SH-SY5Y (cell line): ENCODE results near the gene CRCP.

ENCODE experiments used
- GATA2 ChIP-seq: IDR thresholded peaks from 2 replicates; pipeline ENCODE4 v1.6.1; 2011; ENCODE audit warnings: mild to moderate bottlenecking, low read depth, low read length
- GATA3 ChIP-seq: IDR thresholded peaks from 2 replicates; pipeline ENCODE4 v1.6.1; 2011; ENCODE audit warnings: low read depth, mild to moderate bottlenecking, low read length, moderate library complexity

CRCP gene

GRCh38 chr7:66143876-66144332 lies 29.3 kb downstream of the CRCP start:
- no peak for TF ChIP-seq GATA2

GRCh38 chr7:66145400-66146104 lies 30.9 kb downstream of the CRCP start:
- TF ChIP-seq GATA2 = no peak
- no peak for TF ChIP-seq GATA3

GRCh38 chr7:66146701-66147100 lies 32.1 kb downstream of the CRCP start:
- TF ChIP-seq GATA3 (no peak; the same call in 1 of the 2 replicates), GATA2 (no peak)

GRCh38 chr7:66150471-66150870 lies 35.8 kb downstream of the CRCP start:
- no peak for TF ChIP-seq GATA2
- no peak for TF ChIP-seq GATA3

GRCh38 chr7:66152371-66153191 lies 37.9 kb downstream of the CRCP start:
- no peak for TF ChIP-seq GATA3
- no peak for TF ChIP-seq GATA2

GRCh38 chr7:66153691-66154090 lies 39.0 kb downstream of the CRCP start:
- no peak for TF ChIP-seq GATA2
- no peak for TF ChIP-seq GATA3

GRCh38 chr7:66157060-66157459 lies 42.4 kb downstream of the CRCP start:
- TF ChIP-seq GATA3 (no peak), GATA2 (no peak)

- TF ChIP-seq GATA2 (no peak), GATA3 (no peak)
Observed at GRCh38 chr7:66162622-66163021, 48.0 kb downstream of the CRCP start.

GRCh38 chr7:66163186-66163610 lies 48.6 kb downstream of the CRCP start:
- TF ChIP-seq GATA3 = no peak
- TF ChIP-seq GATA2 = no peak

- no peak for TF ChIP-seq GATA3
- no peak for TF ChIP-seq GATA2
Observed at GRCh38 chr7:66164356-66164755, 49.7 kb downstream of the CRCP start.

GRCh38 chr7:66167773-66168387 lies 53.2 kb downstream of the CRCP start:
- TF ChIP-seq GATA3 (no peak), GATA2 (peak; percentile 50; the same call in 1 of the 2 replicates)

- TF ChIP-seq GATA2 = no peak
Observed at GRCh38 chr7:66169616-66170015, 55.0 kb downstream of the CRCP start.

- no peak for TF ChIP-seq GATA3
- TF ChIP-seq GATA2 = no peak
Observed at GRCh38 chr7:66170309-66171231, 55.9 kb downstream of the CRCP start.
